Measurements from ENCODE around the gene KCNC1. TPM values are rescaled to one million over a fixed set of nuclear protein-coding genes. Genes with fewer than 3 reads are reported as not detected.

The KCNC1 gene
- polyA plus RNA-seq, 1 of the 3 experiments (the other 2 are of a cell fraction), result 0.18 TPM

GRCh38 chr11:17762309-17762974 lies 27.9 kb downstream of the KCNC1 start (continued):
- TF ChIP-seq REST (IDR thresholded peaks at IDR 0.05; ENCODE audit: low read depth, low read length), result no peak
- no peak for TF ChIP-seq USF1 (IDR thresholded peaks at IDR 0.05; ENCODE audit: borderline replicate concordance, low read depth)

GRCh38 chr11:17763244-17763643 lies 28.7 kb downstream of the KCNC1 start:
- CTCF ChIA-PET, result interaction anchor here (6.0 kb wide), 1 partner anchor 33 kb away, joined by 35 read pairs; no protein-coding TSS in a partner anchor
- H3K27me3 ChIP-seq (ENCODE audit: insufficient read depth), result no peaks in the 10 kb centered on the region
- H2AFZ ChIP-seq (ENCODE audit: low read depth), result no peak overlapping the region
- no peaks in the 10 kb centered on the region for H3F3A ChIP-seq (replicated peaks; ENCODE audit: insufficient read depth)
- TF ChIP-seq IRF3 (IDR thresholded peaks at IDR 0.05; ENCODE audit: low read depth, low read length), result no peak
- no peak for TF ChIP-seq ELF1 (IDR thresholded peaks at IDR 0.05)
- TF ChIP-seq MAX (IDR thresholded peaks at IDR 0.05; ENCODE audit: low read depth), result no peak
- no peak for TF ChIP-seq RAD21 (IDR thresholded peaks at IDR 0.05; ENCODE audit: low read length)
- TF ChIP-seq FOSL2 (IDR thresholded peaks at IDR 0.05; ENCODE audit: borderline replicate concordance, low read depth), result no peak
- TF ChIP-seq RFX5 (IDR thresholded peaks at IDR 0.05; ENCODE audit: low read length), result no peak
- TF ChIP-seq SMC3 (IDR thresholded peaks at IDR 0.05; ENCODE audit: low read depth, low read length), result no peak
- H3K79me2 ChIP-seq (ENCODE audit: insufficient read depth), result no peaks in the 10 kb centered on the region
- H3K27ac ChIP-seq (ENCODE audit: low read depth in 2 of 2, low read length in 1 of 2), result no peak overlapping the region
- H3K9ac ChIP-seq, result no peak overlapping the region
- H3K4me2 ChIP-seq, result no peak overlapping the region
- no peaks in the 10 kb centered on the region for H3K9me2 ChIP-seq
- peaks cover 0 to 21% of the 10 kb centered on the region in 2 experiments; a peak in 2 of 4 replicates for H3K4me1 ChIP-seq (ENCODE audit: control insufficient read depth in 1 of 2, insufficient read depth in 2 of 2, low read depth in 1 of 2, low read length in 1 of 2)
- WGBS (ENCODE audit: low lambda C conversion rate), result 90% methylated on average over 5 of the region's 7 CpGs
- no peak for DNase-seq
- no peaks in the 10 kb centered on the region for H3K9me3 ChIP-seq
- no peak overlapping the region for H3K4me3 ChIP-seq (ENCODE audit: low read depth in 2 of 2, low read length in 1 of 2)
- POLR2A ChIA-PET, result no interaction called here
- H3K36me3 ChIP-seq (replicated peaks in 1 of 2; ENCODE audit: control insufficient read depth in 1 of 2, insufficient read depth in 2 of 2, low read length in 1 of 2), result no peaks in the 10 kb centered on the region
- H4K20me1 ChIP-seq (ENCODE audit: insufficient read depth), result no peaks in the 10 kb centered on the region

Measured in SK-N-SH (cell line).